Skeletal muscle tissue (tissue), 1 donor: ENCODE results near the gene ADSS2. TPM values are rescaled to one million over a fixed set of nuclear protein-coding genes. Genes with fewer than 3 reads are reported as not detected.

ENCODE experiments used
- total RNA-seq: library from RNA; depleted of rRNA; stranded (reverse); fragments of >200 nt; gene quantifications from one replicate; pipeline ENCODE4 v1.2.3, GENCODE V29; 2014

The ADSS2 gene
- total RNA-seq, 1 donor from 2014 or later = 14.6 TPM

Other genes starting within 250 kb of the ADSS2 start
- gene CATSPERE, start 9.4 kb upstream of the ADSS2 start, total RNA-seq = 3.1 TPM
- 47.0 TPM for gene DESI2, start 201.2 kb upstream of the ADSS2 start, total RNA-seq